HG02981 (cell line): Measurements from ENCODE around the gene CFAP77.

Experiments
- ATAC-seq: cut with Tn5 transposase; IDR thresholded peaks from one replicate; pipeline ENCODE4 v1.9.1; 2021; ENCODE audit warnings: mild to moderate bottlenecking, moderate library complexity; ENCODE audit not compliant: unreplicated experiment

CFAP77 gene

DNA sequence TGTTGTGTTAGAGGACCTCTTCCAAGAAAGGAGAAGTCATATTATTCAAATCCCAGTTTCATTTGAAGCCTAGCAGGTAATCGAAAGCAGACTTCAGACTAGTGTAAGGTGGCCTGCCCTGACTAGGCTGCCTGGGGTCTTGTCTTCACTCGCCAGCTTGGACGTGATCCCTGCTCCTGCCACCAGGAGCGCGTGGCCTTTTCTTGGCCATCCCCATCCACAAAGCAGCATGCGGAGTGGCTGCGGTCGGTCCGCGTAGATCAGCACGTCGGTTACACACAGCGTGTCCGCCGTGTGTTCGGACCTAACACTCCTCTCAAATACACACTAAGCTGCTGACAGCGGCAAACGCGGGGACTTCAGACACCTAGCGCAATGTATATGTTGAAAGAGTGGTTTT, 37.3 kb downstream of the CFAP77 start:
- no peak for ATAC-seq

DNA sequence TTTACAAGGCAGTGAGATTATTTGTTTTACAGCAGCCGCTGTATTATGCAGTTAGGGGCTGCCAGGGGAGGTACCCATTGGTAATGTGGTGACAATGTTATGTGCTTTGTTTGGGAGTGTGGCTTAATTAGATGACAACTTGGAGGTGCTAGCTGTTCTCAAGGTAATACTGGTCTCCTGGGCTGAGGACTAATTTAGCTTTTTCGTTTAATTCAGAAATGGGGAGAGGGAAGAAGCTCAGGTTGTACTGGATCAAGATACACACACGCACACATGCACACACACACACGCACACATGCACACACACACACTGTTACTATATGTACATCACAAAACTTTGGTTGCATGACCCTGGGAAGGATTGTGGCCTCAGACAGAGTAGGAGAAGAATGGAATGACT, 37.9 kb downstream of the CFAP77 start:
- no peak for ATAC-seq

DNA sequence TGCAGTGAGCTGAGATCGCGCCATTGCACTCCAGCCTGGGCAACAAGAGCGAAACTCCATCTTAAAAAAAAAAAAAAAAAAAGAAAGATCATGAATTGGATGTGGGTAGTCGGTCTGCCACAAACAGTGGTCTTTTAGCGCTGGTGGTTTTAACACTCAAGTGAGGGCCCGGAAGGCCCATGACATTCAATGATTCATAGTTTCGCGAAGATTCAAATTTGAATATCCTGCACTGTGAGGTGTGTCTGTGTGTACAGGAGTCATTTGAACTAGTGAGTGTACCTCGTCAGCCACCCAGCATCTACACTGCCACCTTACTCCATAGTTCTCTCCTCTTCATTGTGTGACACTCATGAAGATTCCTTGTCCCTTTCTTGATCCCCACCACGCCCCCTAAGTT, 41.3 kb downstream of the CFAP77 start:
- ATAC-seq = no peak

DNA sequence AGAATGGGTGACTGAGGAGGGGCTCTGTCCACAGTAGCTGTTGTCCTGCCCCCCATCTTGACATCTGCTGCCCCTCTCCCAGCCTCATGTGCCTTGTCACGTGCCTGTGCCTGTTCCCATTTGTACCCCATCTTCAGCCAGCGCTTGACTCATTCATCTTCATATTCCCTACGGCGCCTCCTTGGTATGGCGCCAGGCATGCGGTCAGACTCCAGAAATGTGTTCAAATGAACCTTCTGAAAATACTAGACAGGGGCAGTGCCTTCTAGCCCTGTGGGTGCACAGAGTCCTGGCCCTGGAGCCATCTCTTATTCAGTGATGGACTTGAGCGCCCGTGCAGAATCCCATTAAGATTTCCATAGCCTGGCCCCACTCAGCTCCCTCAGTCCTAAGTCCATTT, 46.2 kb downstream of the CFAP77 start:
- ATAC-seq = no peak

DNA sequence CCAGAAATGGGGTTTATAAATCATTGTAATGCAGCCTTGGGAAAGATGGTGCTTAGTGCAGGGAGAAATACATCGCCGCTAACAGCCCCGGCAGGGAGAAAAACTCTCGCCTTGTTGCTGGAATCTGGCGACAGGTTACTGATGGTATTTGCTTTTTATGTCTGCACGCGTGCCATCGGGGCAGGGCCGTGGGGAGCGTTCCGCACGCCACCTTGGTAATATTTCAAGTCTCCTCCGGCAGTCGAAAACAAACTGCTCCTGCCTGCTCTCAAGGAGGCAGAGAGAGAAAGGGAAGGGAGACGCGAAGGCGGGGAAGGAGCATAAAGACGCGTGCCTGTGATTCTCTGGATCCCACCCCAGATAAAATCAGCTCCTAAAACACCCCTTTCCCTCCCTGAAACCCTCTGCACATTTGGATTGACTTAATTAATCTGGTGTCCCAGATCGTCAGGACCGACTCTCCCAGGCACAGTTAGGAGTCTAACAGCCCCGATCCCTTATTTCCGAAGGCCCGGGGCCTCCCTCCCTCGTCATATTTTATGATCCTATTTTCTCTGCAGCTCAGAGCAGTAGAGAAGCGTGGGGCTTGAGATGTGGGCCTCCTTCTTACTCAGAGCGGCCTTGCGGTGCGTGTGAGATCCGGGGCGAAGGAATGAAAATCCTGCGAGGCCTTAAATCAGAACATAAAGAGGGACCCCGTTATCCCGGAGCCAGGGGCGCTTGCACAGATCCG, 47.7 kb downstream of the CFAP77 start:
- ATAC-seq = no peak

DNA sequence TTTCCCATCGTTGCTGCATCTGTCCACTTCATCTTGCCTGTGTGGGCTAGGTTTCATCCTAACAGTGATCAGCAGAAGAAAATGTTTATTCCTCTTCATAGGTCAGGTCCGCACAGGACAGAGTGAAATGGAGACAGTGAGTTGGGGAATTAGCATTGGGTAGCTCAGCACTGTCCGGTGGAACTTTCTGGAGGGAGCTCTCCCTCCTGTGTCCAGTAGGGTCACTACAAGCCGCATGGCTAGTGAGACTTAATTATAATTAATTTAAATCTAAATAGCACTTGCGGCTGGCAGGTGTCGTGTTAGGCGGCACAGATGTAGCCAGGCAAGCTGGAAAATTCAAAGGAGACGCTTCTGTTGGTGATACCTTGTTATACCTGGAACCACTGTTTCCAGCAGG, 48.4 kb downstream of the CFAP77 start:
- no peak for ATAC-seq

DNA sequence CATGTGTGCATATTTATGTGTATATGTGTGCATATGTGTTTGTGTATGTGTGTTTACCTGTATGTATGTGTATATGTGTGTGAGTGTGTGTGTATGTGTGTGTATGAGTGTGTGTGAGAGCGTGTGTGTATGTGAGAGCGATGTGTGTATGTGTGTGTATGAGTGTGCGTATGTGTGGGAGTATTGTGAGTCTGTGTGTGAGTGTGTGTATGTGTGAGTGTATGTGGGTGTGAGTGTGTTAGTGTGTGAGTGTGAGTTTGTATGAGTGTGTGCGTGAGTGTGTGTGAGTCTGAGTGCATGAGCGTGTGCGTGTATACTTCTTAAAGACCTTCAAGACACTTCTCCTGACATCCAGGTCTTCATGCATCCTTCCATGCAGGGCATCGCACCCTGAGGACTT, 49.6 kb downstream of the CFAP77 start:
- ATAC-seq = no peak

DNA sequence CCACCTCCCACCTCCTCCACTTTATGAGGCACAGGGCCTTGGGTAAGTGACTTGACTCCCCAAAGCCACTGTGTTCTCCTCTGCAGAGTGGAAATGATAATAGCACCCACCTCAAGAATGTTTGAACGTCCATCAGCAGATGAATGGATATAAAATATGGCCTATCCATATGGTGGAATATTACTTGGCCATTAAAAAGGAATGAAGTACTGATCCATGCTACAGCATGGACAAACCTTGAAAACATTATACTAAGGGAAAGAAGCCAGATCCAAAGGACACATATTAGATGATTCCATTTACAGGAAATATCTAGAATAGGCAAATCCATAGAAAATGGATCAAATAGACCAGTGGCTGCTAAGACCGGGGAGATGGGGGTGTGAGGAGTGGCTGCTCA, 50.2 kb downstream of the CFAP77 start:
- ATAC-seq = no peak

DNA sequence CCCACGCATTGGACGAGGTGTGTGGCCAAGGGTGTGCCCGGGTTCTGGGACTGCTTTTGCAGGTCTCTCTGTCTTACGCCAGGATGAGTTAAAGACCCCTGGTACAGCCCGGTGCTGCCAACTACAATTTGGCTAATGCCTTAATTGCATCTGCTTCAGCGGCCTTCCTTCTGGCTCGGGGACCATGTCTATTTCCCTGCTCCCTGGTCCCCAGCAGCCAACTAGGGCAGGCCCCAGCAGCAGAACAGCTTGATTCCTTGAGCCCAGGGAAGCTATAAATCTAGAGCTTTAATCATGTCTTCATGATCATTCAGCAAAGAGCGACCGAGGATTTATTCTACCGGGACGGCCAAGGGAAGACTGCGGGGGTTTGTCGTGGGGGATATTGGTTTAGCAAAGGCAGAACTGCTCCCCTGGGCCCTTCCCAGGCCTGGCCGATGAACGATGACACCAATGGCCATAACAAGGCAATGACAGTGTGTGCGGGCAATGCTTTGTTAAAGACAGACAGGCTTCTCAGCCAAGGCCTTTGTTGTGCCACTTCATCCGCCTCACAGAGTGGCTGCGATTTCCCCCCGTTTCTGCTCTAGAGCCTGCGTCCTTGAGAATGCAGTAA, 51.4 kb downstream of the CFAP77 start:
- ATAC-seq = no peak

DNA sequence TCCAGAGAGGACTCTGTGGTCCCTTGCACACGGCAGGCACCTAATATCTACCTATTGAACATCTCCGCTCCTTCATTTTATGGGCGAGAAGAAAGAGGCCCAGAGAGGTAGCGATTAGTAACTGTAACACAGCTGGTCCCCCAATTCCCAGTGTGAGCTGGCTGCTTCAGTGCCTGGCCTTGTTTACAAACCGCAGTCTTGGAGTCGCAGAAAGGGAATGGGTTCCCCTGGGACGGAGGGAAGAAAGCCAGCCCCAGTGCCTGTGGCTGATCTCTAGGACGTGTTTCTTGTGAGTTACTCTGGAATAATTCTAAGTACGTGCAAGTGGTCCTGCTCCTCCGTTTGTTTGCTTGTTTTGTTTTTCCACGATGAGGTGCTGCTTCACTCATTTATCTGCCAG, 52.0 kb downstream of the CFAP77 start:
- ATAC-seq = no peak

DNA sequence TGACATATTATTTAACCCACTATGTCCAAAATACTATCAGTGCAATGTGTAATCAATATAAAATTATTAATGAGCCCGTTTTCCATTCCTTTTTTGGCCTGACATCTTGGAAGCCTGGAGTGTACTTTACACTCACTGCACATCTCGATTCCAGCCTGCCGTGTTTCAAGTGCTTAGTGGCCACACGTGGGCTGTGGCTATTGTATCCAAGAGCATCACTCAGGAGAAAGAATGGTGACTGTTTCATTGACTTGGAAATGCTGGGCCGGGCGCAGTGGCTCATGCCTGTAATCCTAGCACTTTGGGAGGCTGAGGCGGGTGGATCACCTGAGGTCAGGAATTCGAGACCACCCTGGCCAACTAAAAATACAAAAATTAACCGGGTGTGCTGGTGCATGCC, 54.5 kb downstream of the CFAP77 start:
- no peak for ATAC-seq

DNA sequence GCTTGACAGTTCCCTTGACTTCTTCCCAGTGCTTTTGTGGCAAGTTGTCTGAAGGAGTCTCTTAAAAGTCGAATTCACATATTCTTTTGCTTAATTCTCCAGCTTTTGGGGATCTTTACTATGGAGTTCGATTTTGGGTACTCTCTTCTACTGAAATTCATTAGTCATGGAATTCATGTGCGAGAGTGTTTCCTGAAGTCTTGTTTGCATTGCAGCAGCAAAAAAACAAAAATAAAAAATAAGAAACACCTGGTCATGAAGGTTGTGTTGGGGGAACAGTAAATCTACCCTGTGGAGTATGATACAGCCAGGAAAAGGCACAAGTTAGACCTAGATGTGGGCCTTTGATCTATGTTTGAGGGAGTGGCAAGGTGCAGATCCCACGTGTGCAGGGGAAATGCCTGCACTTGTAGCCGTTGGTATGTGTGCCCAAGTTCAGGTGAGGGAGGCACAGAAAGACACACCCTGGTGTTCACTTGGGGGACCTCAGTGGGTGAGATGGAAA, 55.2 kb downstream of the CFAP77 start:
- no peak for ATAC-seq

DNA sequence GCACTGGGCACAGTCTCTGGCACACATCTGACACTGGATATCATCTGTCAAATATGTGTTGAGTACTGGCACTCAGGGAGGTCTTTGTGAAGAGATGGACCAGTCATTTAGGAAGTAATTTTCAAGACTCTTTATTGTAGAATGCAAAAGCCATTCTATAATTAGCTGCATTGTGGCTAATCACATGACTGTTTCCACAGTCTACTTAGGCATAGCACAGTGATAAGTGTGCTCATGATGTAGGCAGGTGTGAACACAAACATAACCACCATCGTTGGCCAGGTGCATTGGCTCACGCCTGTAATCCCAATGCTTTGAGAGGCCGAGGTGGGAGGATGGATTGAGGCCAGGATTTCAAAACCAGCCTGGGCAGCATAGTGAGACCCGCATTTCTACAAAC, 62.2 kb downstream of the CFAP77 start:
- ATAC-seq = no peak

DNA sequence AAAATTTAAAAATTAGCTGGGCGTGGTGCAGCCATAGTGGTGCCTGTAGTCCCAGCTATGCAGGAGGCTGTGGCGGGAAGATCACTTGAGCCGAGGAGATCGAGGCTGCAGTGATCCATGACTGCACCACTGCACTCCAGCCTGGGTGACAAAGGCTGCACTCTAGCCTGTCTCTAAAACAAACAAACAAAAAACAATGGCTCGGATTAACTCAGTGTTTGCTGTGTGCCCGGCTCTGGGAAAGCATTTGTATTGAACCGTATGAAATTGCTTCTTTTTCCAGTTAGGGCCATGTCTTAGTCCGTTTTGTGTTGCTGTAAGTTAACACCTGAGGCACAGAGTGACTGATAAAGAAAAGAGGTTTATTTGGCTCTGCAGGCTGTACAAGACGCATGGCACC, 62.6 kb downstream of the CFAP77 start:
- ATAC-seq = no peak

DNA sequence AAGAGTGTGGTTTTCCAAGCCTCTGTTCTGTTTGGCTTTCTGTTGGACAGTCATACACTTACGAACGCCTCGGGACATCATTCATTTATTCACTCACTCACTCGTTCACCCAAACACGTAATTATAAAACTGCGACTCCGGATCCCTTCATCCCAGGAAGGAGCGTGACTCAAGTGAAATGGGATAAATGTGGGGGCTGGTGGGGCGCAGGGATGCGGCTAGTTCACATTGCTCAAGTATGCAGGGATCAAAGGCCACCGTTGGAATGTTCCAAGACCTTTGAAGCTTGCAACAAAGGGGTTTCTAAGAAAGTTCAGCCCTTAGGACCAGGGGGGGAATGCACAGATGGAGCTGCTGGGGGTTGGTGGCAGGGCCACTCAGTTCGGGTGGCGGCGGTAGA, 64.2 kb downstream of the CFAP77 start:
- ATAC-seq = no peak

DNA sequence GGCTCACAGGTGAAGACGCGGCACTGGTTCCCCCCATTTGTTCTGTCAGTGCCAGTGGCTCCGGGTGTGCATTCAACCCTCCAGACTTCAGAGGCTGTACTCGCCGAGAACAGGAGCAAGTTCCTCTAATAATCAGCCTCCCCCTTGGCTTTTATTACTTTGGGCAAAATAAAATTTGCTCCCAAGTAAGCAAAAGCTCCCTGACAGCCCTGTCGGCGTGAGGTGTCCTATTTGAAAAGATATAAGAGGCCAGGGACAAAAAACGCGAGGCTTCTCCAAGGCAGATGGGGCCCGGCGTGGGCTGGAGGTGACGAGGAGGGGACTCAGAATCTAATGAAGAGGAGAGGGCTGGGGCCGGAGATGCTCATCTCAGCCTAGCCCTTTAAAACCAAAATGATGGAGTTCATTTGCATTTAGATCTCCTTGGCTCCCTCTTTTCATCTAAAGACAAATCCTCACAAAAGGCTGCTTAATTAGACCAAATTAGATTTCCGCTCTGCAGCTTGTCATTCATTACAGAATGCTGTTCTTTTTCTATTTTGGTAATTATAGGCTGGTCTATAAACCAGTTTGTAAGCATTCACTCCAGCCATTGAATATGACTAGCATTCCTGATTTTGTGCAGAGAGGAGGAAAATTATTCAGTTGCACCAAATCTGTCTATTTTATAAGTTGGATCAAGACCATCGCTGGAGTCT, 68.5 kb downstream of the CFAP77 start:
- ATAC-seq = no peak

DNA sequence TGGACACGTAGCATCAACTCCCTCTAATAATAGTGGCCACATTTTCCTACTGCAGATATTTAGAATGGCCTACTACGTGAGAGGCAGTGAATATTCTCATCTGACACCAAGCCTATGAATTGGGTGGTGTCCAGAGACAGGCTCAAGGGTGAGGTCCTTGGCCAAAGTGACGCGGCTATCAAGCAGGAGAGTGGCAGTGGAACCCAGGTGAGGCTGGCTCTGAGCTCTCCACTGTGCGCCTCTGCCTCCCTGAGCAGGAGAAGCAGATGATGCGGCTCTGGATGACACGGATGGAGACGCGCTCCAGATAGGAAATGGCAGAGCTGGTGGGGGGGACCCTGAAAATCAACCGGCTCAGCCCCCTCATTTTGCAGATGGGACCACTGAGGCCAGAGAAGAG, 69.7 kb downstream of the CFAP77 start:
- ATAC-seq = no peak

DNA sequence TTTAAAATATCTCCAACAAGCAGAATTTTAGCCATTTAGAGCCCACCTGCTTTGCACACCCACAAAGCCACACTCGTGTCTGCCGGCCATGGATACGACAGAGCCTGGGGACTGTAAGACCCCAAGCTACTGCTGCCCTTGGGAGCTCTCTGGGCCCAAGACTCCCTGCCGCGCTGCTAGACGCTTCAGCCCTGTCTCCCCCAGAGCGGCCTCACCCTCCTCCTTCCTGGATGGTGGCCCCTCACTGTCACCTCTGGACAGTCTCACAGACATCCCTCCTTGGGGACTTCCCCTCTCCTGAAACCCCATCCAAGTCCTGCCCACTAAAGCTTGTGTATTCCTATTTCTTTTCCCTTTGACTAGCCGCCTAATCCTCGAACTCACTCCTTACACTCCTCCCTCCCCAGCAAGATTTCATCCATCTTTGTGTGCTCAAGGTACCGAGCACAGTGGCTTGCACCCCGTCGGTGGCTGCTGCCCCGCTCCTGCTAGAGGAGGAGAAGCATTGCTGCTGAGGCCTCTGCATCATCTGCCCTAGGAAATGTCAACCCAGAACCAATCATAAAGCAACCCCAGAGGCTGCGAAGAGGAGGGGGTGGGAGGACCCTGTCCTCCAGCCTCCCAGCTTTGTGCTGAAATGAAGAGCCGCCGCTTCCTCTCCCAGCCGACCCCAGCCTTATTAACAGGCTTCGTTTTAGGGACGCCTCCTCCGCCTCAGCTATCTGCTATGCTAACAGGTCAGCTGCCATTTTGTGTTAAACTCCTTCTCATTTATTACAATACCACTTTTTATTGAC, 71.2 kb downstream of the CFAP77 start:
- no peak for ATAC-seq

DNA sequence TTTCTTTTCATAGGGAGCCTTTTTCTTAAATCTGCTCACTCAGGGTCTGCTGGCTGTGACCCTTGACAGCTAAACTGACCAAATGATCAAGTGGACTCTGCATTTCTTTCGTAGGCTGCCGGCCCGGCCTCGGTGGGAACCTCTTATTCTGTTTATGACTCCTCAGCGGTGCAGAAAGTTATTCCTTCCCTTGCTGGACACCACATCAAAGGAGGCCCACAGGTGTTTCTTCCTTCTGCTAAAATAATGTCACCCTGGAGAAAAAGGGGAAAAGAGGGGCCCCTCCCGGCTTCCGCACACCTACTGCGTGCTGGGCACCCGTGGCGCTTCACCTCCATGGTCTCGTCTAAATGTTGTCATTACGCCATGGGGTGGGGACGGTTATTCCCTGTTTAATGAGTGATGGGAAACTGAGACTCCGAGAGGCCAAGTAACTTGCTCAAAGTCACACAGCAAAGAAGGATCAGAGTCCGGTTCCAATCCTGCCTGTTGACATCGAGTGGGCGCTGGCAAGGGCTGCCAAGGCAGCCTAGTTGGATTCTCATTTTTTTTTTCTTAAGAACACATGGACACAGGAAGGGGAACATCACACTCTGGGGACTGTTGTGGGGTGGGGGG, 72.3 kb downstream of the CFAP77 start:
- ATAC-seq = no peak

DNA sequence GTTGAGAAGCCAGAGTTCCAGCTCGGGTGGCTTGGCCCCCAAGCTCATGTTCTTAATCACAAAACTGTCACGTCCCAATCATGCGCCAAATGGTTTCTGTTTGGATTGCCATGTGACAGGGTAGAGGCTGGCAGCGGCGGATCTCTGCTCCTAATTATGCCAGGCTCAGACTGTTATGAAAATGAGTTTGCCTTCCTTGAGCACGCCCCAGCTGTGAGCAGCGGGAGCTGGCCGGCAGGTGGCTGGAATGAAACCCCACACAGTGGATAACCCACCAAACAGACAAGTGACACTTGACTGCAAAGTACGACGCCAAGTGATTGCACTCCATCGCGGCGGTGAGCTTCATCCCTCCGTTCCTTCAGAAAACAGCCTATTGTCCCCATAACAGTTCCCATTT, 75.4 kb downstream of the CFAP77 start:
- ATAC-seq = no peak
